Tibial nerve (tissue), 3 donors: ENCODE data around the gene CAMK2D.

Experiments used
- CTCF ChIP-seq, 5 experiments: fragments of 200-600 bp in 3 of 5; fragments of 450-650 bp in 2 of 5; sonication (generic) in 3 of 5; IDR thresholded peaks; one replicate each; pipeline ENCODE4 v1.5.1; 2016 to 2019; ENCODE audit warnings: antibody characterized with exemption in 5 of 5, mild to moderate bottlenecking in 3 of 5, moderate library complexity in 2 of 5
- POLR2A ChIP-seq, 2 donors: fragments of 450-650 bp; IDR thresholded peaks; one replicate each; pipeline ENCODE4 v1.6.1; 2017; ENCODE audit warnings: antibody characterized with exemption in 2 of 2, mild to moderate bottlenecking in 2 of 2, moderate library complexity in 2 of 2

- no peak for TF ChIP-seq POLR2A (IDR thresholded peaks at IDR 0.05)
- no peak for TF ChIP-seq CTCF (IDR thresholded peaks at IDR 0.05)
Observed at GRCh38 chr4:113764720-113765264, 3.3 kb upstream of the CAMK2D start.
